ENCODE data around the gene ROBO1. TPM values are rescaled to one million over a fixed set of nuclear protein-coding genes. Genes with fewer than 3 reads are reported as not detected.
A peak's percentile ranks its signal among the peaks of the same experiment; 100 is the strongest.

ROBO1 gene
- total and polyA plus RNA-seq, 2 of the 13 experiments (the other 11 are each of a cell fraction or from before 2014, with no cell fraction given) = 52.2 to 71.0 TPM

DNA sequence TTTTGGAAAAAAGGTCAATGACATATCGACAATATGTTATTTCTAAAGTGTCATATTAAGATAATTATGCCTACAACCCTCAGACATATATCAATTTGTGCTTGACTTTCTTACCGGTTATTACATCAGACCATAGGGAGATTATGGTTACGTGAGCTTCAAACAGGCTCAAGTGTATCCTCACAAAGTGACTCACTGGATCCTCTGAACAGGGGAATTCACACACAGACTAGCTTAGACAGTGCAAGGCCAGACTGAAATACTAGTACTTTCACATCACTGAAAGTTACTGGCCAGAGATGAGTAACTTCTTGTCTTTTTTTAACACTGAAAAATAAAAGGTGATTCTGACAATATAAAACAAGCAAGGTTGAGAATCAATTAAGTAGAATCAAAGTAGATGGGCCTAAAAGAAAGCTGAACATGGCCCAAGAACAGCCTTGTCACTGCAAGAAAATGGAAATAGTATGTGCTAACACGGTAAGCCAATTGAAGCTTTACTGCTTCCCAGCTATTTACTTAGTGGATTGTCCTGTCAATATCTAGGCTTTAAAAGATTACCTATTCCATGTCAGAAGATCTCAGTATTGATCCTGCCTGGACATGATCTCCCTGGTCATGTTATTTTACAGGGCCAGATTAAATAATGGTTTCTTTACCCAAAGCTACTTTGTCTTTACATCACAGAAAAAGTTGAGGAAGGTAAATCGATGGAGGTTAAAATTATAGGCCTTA lies 848.6 kb downstream of the ROBO1 start (continued):
- TF ChIP-seq ZNF230 (CRISPR knock-in tag; IDR thresholded peaks at IDR 0.05) = no peak
- TF ChIP-seq CREB1 (IDR thresholded peaks at IDR 0.05) = peak; percentile 57; the same call in 1 of the 2 replicates
- peak; percentile 70 for TF ChIP-seq CREB1 (CRISPR knock-in tag; IDR thresholded peaks at IDR 0.05)
- TF ChIP-seq NFYC (CRISPR knock-in tag; IDR thresholded peaks at IDR 0.05) = no peak
- TF ChIP-seq GATA4 (IDR thresholded peaks at IDR 0.05; ENCODE audit: borderline replicate concordance, low read depth) = no peak
- TF ChIP-seq, protein P1, sequence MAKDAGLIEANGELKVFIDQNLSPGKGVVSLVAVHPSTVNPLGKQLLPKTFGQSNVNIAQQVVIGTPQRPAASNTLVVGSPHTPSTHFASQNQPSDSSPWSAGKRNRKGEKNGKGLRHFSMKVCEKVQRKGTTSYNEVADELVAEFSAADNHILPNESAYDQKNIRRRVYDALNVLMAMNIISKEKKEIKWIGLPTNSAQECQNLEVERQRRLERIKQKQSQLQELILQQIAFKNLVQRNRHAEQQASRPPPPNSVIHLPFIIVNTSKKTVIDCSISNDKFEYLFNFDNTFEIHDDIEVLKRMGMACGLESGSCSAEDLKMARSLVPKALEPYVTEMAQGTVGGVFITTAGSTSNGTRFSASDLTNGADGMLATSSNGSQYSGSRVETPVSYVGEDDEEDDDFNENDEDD (CRISPR knock-in tag; IDR thresholded peaks at IDR 0.05; ENCODE audit: borderline replicate concordance) = no peak
- TF ChIP-seq BRD4 (CRISPR knock-in tag; IDR thresholded peaks at IDR 0.05) = no peak
- no peak for TF ChIP-seq NFE2L2 (IDR thresholded peaks at IDR 0.05; ENCODE audit: low read length)
- TF ChIP-seq PHF21A (CRISPR knock-in tag; IDR thresholded peaks at IDR 0.05) = no peak
- TF ChIP-seq, protein P2, sequence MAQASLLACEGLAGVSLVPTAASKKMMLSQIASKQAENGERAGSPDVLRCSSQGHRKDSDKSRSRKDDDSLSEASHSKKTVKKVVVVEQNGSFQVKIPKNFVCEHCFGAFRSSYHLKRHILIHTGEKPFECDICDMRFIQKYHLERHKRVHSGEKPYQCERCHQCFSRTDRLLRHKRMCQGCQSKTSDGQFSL (CRISPR knock-in tag; IDR thresholded peaks at IDR 0.05) = no peak
- TF ChIP-seq, protein P3, sequence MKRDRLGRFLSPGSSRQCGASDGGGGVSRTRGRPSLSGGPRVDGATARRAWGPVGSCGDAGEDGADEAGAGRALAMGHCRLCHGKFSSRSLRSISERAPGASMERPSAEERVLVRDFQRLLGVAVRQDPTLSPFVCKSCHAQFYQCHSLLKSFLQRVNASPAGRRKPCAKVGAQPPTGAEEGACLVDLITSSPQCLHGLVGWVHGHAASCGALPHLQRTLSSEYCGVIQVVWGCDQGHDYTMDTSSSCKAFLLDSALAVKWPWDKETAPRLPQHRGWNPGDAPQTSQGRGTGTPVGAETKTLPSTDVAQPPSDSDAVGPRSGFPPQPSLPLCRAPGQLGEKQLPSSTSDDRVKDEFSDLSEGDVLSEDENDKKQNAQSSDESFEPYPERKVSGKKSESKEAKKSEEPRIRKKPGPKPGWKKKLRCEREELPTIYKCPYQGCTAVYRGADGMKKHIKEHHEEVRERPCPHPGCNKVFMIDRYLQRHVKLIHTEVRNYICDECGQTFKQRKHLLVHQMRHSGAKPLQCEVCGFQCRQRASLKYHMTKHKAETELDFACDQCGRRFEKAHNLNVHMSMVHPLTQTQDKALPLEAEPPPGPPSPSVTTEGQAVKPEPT (CRISPR knock-in tag; IDR thresholded peaks at IDR 0.05; ENCODE audit: low read depth) = no peak
- TF ChIP-seq ZSCAN9 (CRISPR knock-in tag; IDR thresholded peaks at IDR 0.05; ENCODE audit: borderline replicate concordance) = no peak
- peak; percentile 95 for TF ChIP-seq ZMYM4 (CRISPR knock-in tag; IDR thresholded peaks at IDR 0.05)
- peak; percentile 63; the same call in 1 of the 2 replicates for TF ChIP-seq NCOA2 (CRISPR knock-in tag; IDR thresholded peaks at IDR 0.05)
- TF ChIP-seq PREB (CRISPR knock-in tag; IDR thresholded peaks at IDR 0.05) = no peak
- TF ChIP-seq, protein P4, sequence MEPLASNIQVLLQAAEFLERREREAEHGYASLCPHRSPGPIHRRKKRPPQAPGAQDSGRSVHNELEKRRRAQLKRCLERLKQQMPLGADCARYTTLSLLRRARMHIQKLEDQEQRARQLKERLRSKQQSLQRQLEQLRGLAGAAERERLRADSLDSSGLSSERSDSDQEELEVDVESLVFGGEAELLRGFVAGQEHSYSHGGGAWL (CRISPR knock-in tag; IDR thresholded peaks at IDR 0.05) = no peak
- TF ChIP-seq, protein P5, sequence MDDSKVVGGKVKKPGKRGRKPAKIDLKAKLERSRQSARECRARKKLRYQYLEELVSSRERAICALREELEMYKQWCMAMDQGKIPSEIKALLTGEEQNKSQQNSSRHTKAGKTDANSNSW (CRISPR knock-in tag; IDR thresholded peaks at IDR 0.05; ENCODE audit: borderline replicate concordance) = no peak
- no peak for TF ChIP-seq NFE2L1 (CRISPR knock-in tag; IDR thresholded peaks at IDR 0.05; ENCODE audit: borderline replicate concordance)
- TF ChIP-seq AKAP8 (CRISPR knock-in tag; IDR thresholded peaks at IDR 0.05) = no peak
- no peak for TF ChIP-seq SNAI1 (CRISPR knock-in tag; IDR thresholded peaks at IDR 0.05; ENCODE audit: borderline replicate concordance)
- TF ChIP-seq ZNF761 (CRISPR knock-in tag; conservative IDR thresholded peaks at IDR 0.05) = no peak
- TF ChIP-seq, protein P6, sequence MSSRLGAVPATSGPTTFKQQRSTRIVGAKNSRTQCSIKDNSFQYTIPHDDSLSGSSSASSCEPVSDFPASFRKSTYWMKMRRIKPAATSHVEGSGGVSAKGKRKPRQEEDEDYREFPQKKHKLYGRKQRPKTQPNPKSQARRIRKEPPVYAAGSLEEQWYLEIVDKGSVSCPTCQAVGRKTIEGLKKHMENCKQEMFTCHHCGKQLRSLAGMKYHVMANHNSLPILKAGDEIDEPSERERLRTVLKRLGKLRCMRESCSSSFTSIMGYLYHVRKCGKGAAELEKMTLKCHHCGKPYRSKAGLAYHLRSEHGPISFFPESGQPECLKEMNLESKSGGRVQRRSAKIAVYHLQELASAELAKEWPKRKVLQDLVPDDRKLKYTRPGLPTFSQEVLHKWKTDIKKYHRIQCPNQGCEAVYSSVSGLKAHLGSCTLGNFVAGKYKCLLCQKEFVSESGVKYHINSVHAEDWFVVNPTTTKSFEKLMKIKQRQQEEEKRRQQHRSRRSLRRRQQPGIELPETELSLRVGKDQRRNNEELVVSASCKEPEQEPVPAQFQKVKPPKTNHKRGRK (CRISPR knock-in tag; IDR thresholded peaks at IDR 0.05) = no peak
- TF ChIP-seq BHLHE40 (IDR thresholded peaks at IDR 0.05; ENCODE audit: low read length) = no peak
